Endothelial cell (in vitro differentiated cells): ENCODE measurements around the gene ECE2. TPM values are rescaled to one million over a fixed set of nuclear protein-coding genes. Genes with fewer than 3 reads are reported as not detected.
A peak's percentile ranks its signal among the peaks of the same experiment; 100 is the strongest.

Experiments used
- DNase-seq: peaks from one replicate; pipeline ENCODE4 v3.0.0; 2021; ENCODE audit warnings: low spot score
- H3K27ac Mint-ChIP-seq: one replicate; pipeline ENCODE4 v1.8.0; 2021; ENCODE audit warnings: mixed read lengths, inconsistent platforms; ENCODE audit not compliant: unreplicated experiment
- H3K27me3 Mint-ChIP-seq: one replicate; pipeline ENCODE4 v1.8.0; 2021; ENCODE audit warnings: mild to moderate bottlenecking, moderate library complexity, mixed read lengths, inconsistent platforms; ENCODE audit not compliant: unreplicated experiment
- H3K36me3 Mint-ChIP-seq: one replicate; pipeline ENCODE4 v1.8.0; 2021; ENCODE audit warnings: mild to moderate bottlenecking, low read depth, mixed read lengths, inconsistent platforms; ENCODE audit not compliant: unreplicated experiment
- H3K4me1 Mint-ChIP-seq: one replicate; pipeline ENCODE4 v1.8.0; 2021; ENCODE audit warnings: mild to moderate bottlenecking, mixed read lengths, inconsistent platforms; ENCODE audit not compliant: unreplicated experiment
- H3K4me3 Mint-ChIP-seq: one replicate; pipeline ENCODE4 v1.8.0; 2021; ENCODE audit warnings: mild to moderate bottlenecking, mixed read lengths, inconsistent platforms; ENCODE audit not compliant: unreplicated experiment
- H3K9me3 Mint-ChIP-seq: one replicate; pipeline ENCODE4 v1.8.0; 2021; ENCODE audit warnings: mixed read lengths, inconsistent platforms; ENCODE audit not compliant: unreplicated experiment
- total RNA-seq: library from RNA; stranded (reverse); fragmentation: NEBNext Ultra II Directional; extraction: Animal tissue kit (Norgen Biotek cat#: 25700); gene quantifications from one replicate; pipeline ENCODE4 v1.2.1, GENCODE V29; 2021; ENCODE audit not compliant: unreplicated experiment
- TF ChIP-seq, protein P1 (sequence below): fragments of 200-600 bp; sonication (generic); IDR thresholded peaks from one replicate; pipeline ENCODE4 v1.5.0; 2021; ENCODE audit warnings: antibody characterized with exemption; ENCODE audit not compliant: unreplicated experiment

The ECE2 gene
- total RNA-seq, 1 donor from 2014 or later = not detected

GRCh38 chr3:184230081-184230602 is 45.7 kb upstream of the ECE2 start:
- TF ChIP-seq, protein P1, sequence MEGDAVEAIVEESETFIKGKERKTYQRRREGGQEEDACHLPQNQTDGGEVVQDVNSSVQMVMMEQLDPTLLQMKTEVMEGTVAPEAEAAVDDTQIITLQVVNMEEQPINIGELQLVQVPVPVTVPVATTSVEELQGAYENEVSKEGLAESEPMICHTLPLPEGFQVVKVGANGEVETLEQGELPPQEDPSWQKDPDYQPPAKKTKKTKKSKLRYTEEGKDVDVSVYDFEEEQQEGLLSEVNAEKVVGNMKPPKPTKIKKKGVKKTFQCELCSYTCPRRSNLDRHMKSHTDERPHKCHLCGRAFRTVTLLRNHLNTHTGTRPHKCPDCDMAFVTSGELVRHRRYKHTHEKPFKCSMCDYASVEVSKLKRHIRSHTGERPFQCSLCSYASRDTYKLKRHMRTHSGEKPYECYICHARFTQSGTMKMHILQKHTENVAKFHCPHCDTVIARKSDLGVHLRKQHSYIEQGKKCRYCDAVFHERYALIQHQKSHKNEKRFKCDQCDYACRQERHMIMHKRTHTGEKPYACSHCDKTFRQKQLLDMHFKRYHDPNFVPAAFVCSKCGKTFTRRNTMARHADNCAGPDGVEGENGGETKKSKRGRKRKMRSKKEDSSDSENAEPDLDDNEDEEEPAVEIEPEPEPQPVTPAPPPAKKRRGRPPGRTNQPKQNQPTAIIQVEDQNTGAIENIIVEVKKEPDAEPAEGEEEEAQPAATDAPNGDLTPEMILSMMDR = no peak
- H3K9me3 Mint-ChIP-seq = no peaks in the 10 kb centered on the region
- H3K27ac Mint-ChIP-seq = no peak overlapping the region
- peaks cover 8% of the 10 kb centered on the region for H3K36me3 Mint-ChIP-seq
- DNase-seq = no peak
- peaks cover 11% of the 10 kb centered on the region for H3K4me1 Mint-ChIP-seq
- H3K27me3 Mint-ChIP-seq = peaks cover 31% of the 10 kb centered on the region
- no peak overlapping the region for H3K4me3 Mint-ChIP-seq

DNA sequence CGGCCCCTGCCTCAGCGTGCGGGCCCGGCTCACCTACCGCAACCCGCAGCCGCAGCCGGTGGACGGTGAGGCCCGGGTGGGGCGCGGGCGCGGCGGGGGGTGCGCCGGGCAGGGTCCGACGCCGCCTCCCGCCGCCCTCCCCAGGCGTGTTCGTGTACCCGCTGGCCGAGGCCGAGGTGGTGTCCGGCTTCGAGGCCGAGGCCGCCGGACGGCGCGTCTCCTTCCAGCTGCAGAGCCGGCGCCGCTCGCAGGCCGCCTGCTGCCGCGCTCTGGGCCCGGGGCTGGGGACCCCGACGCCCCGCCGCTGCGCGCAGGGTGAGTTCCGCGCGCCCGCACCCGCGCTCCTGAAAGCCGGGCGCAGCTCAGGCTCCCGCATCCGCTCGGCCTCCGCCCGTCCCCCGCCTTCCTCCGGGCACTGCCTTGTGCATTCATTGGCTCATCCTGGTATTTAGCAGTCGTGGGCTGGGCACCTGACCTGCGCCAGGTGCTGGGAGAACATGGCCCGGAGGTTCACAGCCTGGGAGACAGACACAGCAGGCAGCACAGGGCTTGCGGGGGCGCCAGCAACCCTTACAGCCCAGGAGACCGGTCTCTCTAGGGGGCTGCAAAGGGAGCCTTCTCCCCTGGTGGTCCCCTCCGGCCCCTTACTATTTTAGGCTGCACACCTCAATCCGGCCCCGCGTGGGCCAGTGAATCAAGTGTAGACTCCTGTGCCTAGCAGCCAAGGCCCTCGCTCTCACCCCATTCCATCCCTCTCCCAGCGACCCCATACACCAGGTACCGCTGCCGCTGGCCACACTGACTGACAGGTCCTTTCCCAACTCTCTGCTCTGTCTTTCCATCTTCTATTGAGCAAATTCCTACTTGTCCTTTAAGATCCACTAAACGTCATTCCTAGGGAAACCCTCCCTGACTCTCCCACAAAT is 45.0 kb upstream of the ECE2 start:
- Mint-ChIP-seq H3K36me3 (peaks cover 9% of the 10 kb centered on the region), H3K4me3 (peak overlapping the region; percentile 89), H3K4me1 (peaks cover 18% of the 10 kb centered on the region), H3K9me3 (no peaks in the 10 kb centered on the region), H3K27me3 (peaks cover 36% of the 10 kb centered on the region), H3K27ac (peak overlapping the region; percentile 80)
- TF ChIP-seq, protein P1 = no peak
- DNase-seq = no peak

- Mint-ChIP-seq H3K4me3 (peak overlapping the region; percentile 89), H3K27ac (no peak overlapping the region), H3K27me3 (peaks cover 37% of the 10 kb centered on the region), H3K9me3 (no peaks in the 10 kb centered on the region), H3K4me1 (peaks cover 19% of the 10 kb centered on the region), H3K36me3 (peaks cover 11% of the 10 kb centered on the region)
- TF ChIP-seq, protein P1 = no peak
- DNase-seq = no peak
Observed at GRCh38 chr3:184231671-184232070, 44.2 kb upstream of the ECE2 start.

- peaks cover 41% of the 10 kb centered on the region for H3K27me3 Mint-ChIP-seq
- TF ChIP-seq, protein P1 = no peak
- H3K9me3 Mint-ChIP-seq = no peaks in the 10 kb centered on the region
- no peak overlapping the region for H3K27ac Mint-ChIP-seq
- peaks cover 24% of the 10 kb centered on the region for H3K4me1 Mint-ChIP-seq
- peaks cover 14% of the 10 kb centered on the region for H3K36me3 Mint-ChIP-seq
- H3K4me3 Mint-ChIP-seq = no peak overlapping the region
- DNase-seq = no peak
Observed at GRCh38 chr3:184233127-184233843, 42.5 kb upstream of the ECE2 start.
